GM23338 (cell line): ENCODE data around the gene SOX10. TPM values are rescaled to one million over a fixed set of nuclear protein-coding genes. Genes with fewer than 3 reads are reported as not detected.
A peak's percentile ranks its signal among the peaks of the same experiment; 100 is the strongest.

Source experiments
- ATAC-seq: fragments of 200-7000 bp; cut with Tn5 transposase; 3 replicates; pipeline ENCODE4 v1.9.1; 2020
- DNase-seq: peaks from one replicate; pipeline ENCODE4 v3.0.0-alpha.2; 2015; ENCODE audit warnings: low spot score
- H2AFZ ChIP-seq: fragments of 200-600 bp; sonication (generic); 2 replicates; pipeline ENCODE4 v1.8.0; 2016; ENCODE audit warnings: antibody characterized with exemption, mild to moderate bottlenecking, moderate library complexity
- H3F3A ChIP-seq: fragments of 200-600 bp; sonication (generic); replicated peaks from 2 replicates; pipeline ENCODE4 v1.8.0; 2017; ENCODE audit warnings: antibody characterized with exemption, mixed run types, low read depth
- H3K27ac ChIP-seq: fragments of 200-600 bp; sonication (generic); 2 replicates; pipeline ENCODE4 v1.6.1; 2016; ENCODE audit warnings: low read depth
- H3K27me3 ChIP-seq: fragments of 200-600 bp; sonication (generic); 2 replicates; pipeline ENCODE4 v1.8.0; 2016; ENCODE audit warnings: mild to moderate bottlenecking, mixed run types, moderate library complexity; ENCODE audit not compliant: insufficient read depth
- H3K36me3 ChIP-seq: fragments of 200-600 bp; sonication (generic); 2 replicates; pipeline ENCODE4 v1.8.0; 2016; ENCODE audit warnings: mild to moderate bottlenecking; ENCODE audit not compliant: insufficient read depth
- H3K4me1 ChIP-seq: fragments of 200-600 bp; sonication (generic); 2 replicates; pipeline ENCODE4 v1.8.0; 2016; ENCODE audit warnings: mild to moderate bottlenecking, moderate library complexity; ENCODE audit not compliant: insufficient read depth
- H3K4me2 ChIP-seq: fragments of 200-600 bp; sonication (generic); 2 replicates; pipeline ENCODE4 v1.7.1; 2017; ENCODE audit warnings: mixed run types
- H3K4me3 ChIP-seq: fragments of 200-600 bp; sonication (generic); 2 replicates; pipeline ENCODE4 v1.6.1; 2016; ENCODE audit warnings: mixed run types
- H3K79me2 ChIP-seq: fragments of 200-600 bp; sonication (generic); replicated peaks from 2 replicates; pipeline ENCODE4 v1.8.0; 2017; ENCODE audit warnings: mild to moderate bottlenecking; ENCODE audit not compliant: insufficient read depth
- H3K9me2 ChIP-seq: fragments of 200-600 bp; sonication (generic); 2 replicates; pipeline ENCODE4 v1.8.0; 2017; ENCODE audit not compliant: insufficient read depth
- H4K20me1 ChIP-seq: fragments of 200-600 bp; sonication (generic); replicated peaks from 2 replicates; pipeline ENCODE4 v1.8.0; 2017; ENCODE audit warnings: mild to moderate bottlenecking; ENCODE audit not compliant: insufficient read depth
- H3K27ac Mint-ChIP-seq: 2 replicates; pipeline ENCODE4 v1.8.0; 2020; ENCODE audit warnings: inconsistent platforms, mild to moderate bottlenecking, moderate library complexity, mixed read lengths
- H3K27me3 Mint-ChIP-seq: 3 replicates; pipeline ENCODE4 v1.8.0; 2022; ENCODE audit warnings: low read depth, mild to moderate bottlenecking, moderate library complexity, mixed read lengths, inconsistent platforms; ENCODE audit not compliant: insufficient read depth, poor library complexity
- H3K36me3 Mint-ChIP-seq: 3 replicates; pipeline ENCODE4 v1.8.0; 2021; ENCODE audit warnings: low read depth, mild to moderate bottlenecking, inconsistent platforms, moderate library complexity, mixed read lengths
- H3K4me1 Mint-ChIP-seq: 3 replicates; pipeline ENCODE4 v1.8.0; 2020; ENCODE audit warnings: mild to moderate bottlenecking, inconsistent platforms, mixed read lengths
- H3K4me3 Mint-ChIP-seq: 3 replicates; pipeline ENCODE4 v1.8.0; 2021; ENCODE audit warnings: moderate library complexity, mild to moderate bottlenecking, inconsistent platforms, mixed read lengths
- H3K9me3 Mint-ChIP-seq: 3 replicates; pipeline ENCODE4 v1.8.0; 2020; ENCODE audit warnings: moderate library complexity, mild to moderate bottlenecking, inconsistent platforms, mixed read lengths
- EZH2 ChIP-seq: fragments of 200-600 bp; sonication (generic); IDR thresholded peaks from one replicate; pipeline ENCODE4 v1.8.0; 2017; ENCODE audit warnings: antibody characterized with exemption, mild to moderate bottlenecking, low read depth; ENCODE audit not compliant: unreplicated experiment
- POLR2AphosphoS5 ChIP-seq: IDR thresholded peaks from 2 replicates; pipeline ENCODE4 v1.6.1; 2016; ENCODE audit warnings: antibody characterized with exemption, low read depth
- ZNF114 ChIP-seq: fragments of 250-450 bp; sonication (Bioruptor Pico); IDR thresholded peaks from 2 replicates; pipeline ENCODE4 v1.5.0; 2020; ENCODE audit warnings: mild to moderate bottlenecking, moderate library complexity
- polyA plus RNA-seq: library from polyadenylated mRNA; unstranded; fragments of >200 nt; fragmentation: Nextera tagmentation; extraction: Ambion mirVana; gene quantifications from 2 replicates; pipeline ENCODE4 v1.2.1, GENCODE V29; 2016
- total RNA-seq: library from RNA; depleted of rRNA; stranded (reverse); fragments of >200 nt; shearing (Covaris generic); gene quantifications from 2 replicates; pipeline ENCODE4 v1.2.3, GENCODE V29; 2014
- TF ChIP-seq, protein P1 (sequence below), 2 experiments: fragments of 200-600 bp in 1 of 2; sonication (generic) in 1 of 2; conservative IDR thresholded peaks; 2 replicates each; pipeline versions ENCODE4 v1.5.1 to v1.6.1; 2016 to 2017; ENCODE audit warnings: antibody characterized with exemption in 2 of 2, low read depth in 2 of 2, mild to moderate bottlenecking in 2 of 2, moderate library complexity in 1 of 2

SOX10 gene
- total and polyA plus RNA-seq, 2 experiments from 2014 or later: 1.1 to 2.1 TPM

DNA sequence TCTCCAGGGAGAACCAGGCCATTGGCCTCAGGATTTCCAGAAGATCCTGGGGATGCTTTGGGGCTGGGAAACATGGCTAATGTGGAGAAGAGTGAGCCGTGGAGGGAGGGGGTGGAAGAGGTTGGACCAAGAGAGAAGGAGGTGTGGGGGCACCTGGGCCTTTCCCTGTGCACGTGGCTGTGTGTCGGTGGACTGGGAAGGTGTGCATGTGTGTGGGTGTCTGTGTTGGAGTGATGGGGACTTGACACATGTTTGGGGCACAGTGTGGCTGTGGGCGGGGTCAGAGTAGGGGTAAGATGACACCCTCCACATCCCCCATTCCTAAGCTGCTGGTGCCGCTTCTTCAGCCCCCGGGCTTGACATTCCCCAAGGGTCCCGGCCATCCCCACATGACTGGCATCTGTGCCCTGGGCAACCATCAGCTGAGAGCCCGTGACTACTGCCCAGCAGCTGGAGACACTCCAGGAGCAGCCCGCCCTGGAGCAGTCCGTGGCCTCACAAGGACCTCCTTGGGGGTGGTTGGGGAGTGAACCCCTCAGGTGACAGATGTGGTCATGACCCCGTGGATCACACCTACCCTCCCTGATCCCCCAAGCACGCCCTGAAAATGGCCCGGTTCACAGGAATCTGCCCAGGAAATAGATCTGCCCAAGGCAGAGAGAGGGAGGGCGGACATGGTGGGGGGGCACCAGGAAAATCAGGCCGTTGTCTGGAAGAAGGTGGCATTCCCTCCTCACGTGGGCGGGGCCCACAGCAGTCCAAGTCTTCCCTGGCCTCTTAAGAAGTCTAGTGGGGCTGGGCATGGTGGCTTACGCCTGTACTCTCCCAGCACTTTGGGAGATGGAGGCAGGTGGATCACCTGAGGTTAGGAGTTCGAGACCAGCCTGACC is 34.8 kb upstream of the SOX10 start:
- H3K36me3 ChIP-seq: no peaks in the 10 kb centered on the region
- H3K4me2 ChIP-seq: no peak overlapping the region
- H3F3A ChIP-seq: no peaks in the 10 kb centered on the region
- no peak overlapping the region for H3K4me3 Mint-ChIP-seq
- H3K27ac ChIP-seq: no peak overlapping the region
- H3K36me3 Mint-ChIP-seq: no peaks in the 10 kb centered on the region
- no peaks in the 10 kb centered on the region for H3K4me1 ChIP-seq
- no peak overlapping the region; the same call in 1 of the 2 replicates for H3K27ac Mint-ChIP-seq
- TF ChIP-seq ZNF114 (CRISPR knock-in tag): no peak
- ATAC-seq (no peak), DNase-seq (no peak)
- H3K9me3 Mint-ChIP-seq: no peaks in the 10 kb centered on the region
- no peak overlapping the region for H2AFZ ChIP-seq
- H3K27me3 Mint-ChIP-seq: peaks cover 16% of the 10 kb centered on the region
- H3K4me1 Mint-ChIP-seq: peaks cover 4% of the 10 kb centered on the region; the same call in 1 of the 3 replicates
- no peaks in the 10 kb centered on the region for H3K79me2 ChIP-seq
- 0 out of 2 replicates have a peak, but pooled peaks cover 4% of the 10 kb centered on the region for H3K9me2 ChIP-seq
- no peak overlapping the region for H3K4me3 ChIP-seq
- H4K20me1 ChIP-seq: no peaks in the 10 kb centered on the region
- no peaks in the 10 kb centered on the region for H3K27me3 ChIP-seq

DNA sequence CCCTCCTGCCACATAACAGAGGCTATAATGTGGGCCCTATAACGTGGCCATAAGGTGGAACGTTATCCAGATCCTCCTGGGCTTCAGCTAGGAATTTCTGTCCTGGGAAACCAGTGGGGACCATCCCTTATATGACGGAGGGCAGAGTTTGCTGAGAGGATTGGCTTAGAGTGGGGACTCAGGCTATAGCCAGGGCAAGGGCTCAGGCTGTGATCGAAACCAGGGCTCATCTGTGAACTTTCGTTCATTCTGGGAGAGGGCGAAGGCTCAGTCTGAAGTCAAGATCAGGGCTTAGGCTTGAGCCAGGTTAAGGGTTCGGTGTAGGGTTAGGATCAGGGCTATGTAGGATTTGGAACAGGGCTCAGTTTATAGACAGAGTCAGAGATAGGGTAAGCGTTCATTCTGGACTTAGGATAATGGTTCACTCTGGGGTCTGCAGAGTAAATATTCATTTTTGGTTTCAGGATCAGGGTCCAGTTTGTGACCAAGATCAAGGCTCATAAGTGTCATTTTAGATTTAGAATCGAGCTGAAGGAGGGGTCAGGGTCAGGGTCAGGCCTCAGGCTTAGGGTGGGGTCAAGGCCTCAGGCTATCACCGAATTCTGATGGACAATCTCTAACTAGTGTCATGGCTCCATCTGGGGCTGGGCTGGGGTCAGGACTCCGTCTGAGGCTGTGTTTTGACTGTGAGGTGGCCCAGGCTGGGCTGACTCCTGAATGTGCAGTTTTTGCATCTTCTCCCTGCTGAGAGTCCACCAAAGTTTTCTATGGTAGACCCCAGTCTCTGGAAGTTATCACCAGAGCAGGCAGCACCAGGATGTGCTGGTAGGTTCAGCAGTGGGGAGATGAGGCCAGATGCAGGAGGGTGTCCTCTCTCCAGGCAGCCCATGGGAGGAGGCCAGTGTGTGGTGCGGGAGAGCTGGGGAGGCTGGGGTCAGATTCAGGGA is 33.9 kb upstream of the SOX10 start:
- Mint-ChIP-seq H3K27me3 (peaks cover 16% of the 10 kb centered on the region), H3K36me3 (no peaks in the 10 kb centered on the region), H3K4me3 (no peak overlapping the region), H3K9me3 (no peaks in the 10 kb centered on the region; the same call in 2 of the 3 replicates), H3K4me1 (peaks cover 4% of the 10 kb centered on the region; the same call in 1 of the 3 replicates), H3K27ac (no peak overlapping the region; the same call in 1 of the 2 replicates)
- Histone ChIP-seq H3K4me1 (no peaks in the 10 kb centered on the region), H3F3A (no peaks in the 10 kb centered on the region), H2AFZ (no peak overlapping the region), H3K79me2 (no peaks in the 10 kb centered on the region), H3K27ac (no peak overlapping the region), H3K9me2 (0 out of 2 replicates have a peak, but pooled peaks cover 4% of the 10 kb centered on the region), H3K36me3 (no peaks in the 10 kb centered on the region), H3K4me2 (no peak overlapping the region), H3K27me3 (no peaks in the 10 kb centered on the region), H3K4me3 (no peak overlapping the region), H4K20me1 (no peaks in the 10 kb centered on the region)
- no peak for TF ChIP-seq POLR2AphosphoS5
- DNase-seq (no peak), ATAC-seq (no peak)

DNA sequence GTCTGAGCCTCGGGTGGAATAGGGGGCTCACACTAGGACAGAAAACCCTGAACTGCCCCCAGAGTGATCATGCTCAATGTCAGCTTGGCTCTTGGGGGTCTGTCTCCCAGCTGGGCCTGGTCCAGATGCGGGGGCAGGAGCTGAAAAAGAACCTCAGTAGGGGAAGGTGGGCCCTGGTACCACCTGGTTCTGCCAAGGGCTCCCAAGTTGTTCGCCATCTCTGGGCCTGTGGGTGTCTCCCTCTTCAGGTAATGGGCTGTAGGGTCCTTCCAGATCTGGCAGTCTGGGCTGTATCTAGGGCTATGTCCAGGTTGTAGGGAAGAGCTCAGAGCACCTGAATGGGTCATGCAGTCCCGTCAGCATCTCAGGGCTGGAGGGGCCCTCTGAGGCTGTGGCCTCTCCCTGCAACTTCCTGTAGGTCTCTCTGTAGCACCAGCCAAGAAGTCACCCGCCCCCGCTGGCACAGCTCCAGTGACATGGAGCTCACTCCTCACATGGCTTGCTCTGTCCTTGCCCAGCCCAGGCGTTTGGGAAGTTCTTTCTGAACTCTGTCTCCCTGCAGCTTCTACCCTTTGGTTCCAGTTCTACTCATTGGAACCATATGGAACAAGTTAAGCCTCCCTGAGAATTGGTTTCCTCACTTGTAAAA is 33.0 kb upstream of the SOX10 start:
- TF ChIP-seq, protein P1, sequence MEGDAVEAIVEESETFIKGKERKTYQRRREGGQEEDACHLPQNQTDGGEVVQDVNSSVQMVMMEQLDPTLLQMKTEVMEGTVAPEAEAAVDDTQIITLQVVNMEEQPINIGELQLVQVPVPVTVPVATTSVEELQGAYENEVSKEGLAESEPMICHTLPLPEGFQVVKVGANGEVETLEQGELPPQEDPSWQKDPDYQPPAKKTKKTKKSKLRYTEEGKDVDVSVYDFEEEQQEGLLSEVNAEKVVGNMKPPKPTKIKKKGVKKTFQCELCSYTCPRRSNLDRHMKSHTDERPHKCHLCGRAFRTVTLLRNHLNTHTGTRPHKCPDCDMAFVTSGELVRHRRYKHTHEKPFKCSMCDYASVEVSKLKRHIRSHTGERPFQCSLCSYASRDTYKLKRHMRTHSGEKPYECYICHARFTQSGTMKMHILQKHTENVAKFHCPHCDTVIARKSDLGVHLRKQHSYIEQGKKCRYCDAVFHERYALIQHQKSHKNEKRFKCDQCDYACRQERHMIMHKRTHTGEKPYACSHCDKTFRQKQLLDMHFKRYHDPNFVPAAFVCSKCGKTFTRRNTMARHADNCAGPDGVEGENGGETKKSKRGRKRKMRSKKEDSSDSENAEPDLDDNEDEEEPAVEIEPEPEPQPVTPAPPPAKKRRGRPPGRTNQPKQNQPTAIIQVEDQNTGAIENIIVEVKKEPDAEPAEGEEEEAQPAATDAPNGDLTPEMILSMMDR (conservative IDR thresholded peaks at IDR 0.05; ENCODE audit: low read depth in 2 of 2): peak in 1 of 2 experiments; percentile 29; a peak in 1 of 4 replicates
- no peak for TF ChIP-seq EZH2
- peak overlapping the region; percentile 93 for H2AFZ ChIP-seq

More for the DNA sequence above, 33.0 kb upstream of the SOX10 start:
- H3F3A ChIP-seq: no peaks in the 10 kb centered on the region
- peak; percentile 53 for ATAC-seq
- H3K79me2 ChIP-seq: no peaks in the 10 kb centered on the region
- H3K27ac ChIP-seq: no peak overlapping the region
- H3K36me3 ChIP-seq: no peaks in the 10 kb centered on the region
- H3K27me3 Mint-ChIP-seq: peaks cover 16% of the 10 kb centered on the region
- H4K20me1 ChIP-seq: no peaks in the 10 kb centered on the region
- no peaks in the 10 kb centered on the region; the same call in 2 of the 3 replicates for H3K9me3 Mint-ChIP-seq
- no peak overlapping the region for H3K4me3 ChIP-seq
- no peak overlapping the region for H3K27ac Mint-ChIP-seq
- no peak overlapping the region for H3K4me3 Mint-ChIP-seq
- no peaks in the 10 kb centered on the region for H3K36me3 Mint-ChIP-seq
- H3K4me1 Mint-ChIP-seq: peaks cover 4% of the 10 kb centered on the region; the same call in 1 of the 3 replicates
- H3K4me2 ChIP-seq: no peak overlapping the region
- no peaks in the 10 kb centered on the region for H3K4me1 ChIP-seq
- no peak for DNase-seq
- no peaks in the 10 kb centered on the region for H3K27me3 ChIP-seq
- 0 out of 2 replicates have a peak, but pooled peaks cover 4% of the 10 kb centered on the region for H3K9me2 ChIP-seq
